DMS53 treated with DMSO at 0.1 percent for 48 hours (cell line): ENCODE results near the gene FAM177B.

Experiments used
- DNase-seq: peaks from one replicate; lab custom pipeline; 2025; ENCODE audit not compliant: unreplicated experiment; lab: John Stamatoyannopoulos, UW

The FAM177B gene

GRCh38 chr1:222784916-222785315 is 47.9 kb downstream of the FAM177B start:
- DNase-seq, result peak; percentile 71

GRCh38 chr1:222785529-222785928 is 48.5 kb downstream of the FAM177B start:
- no peak for DNase-seq

- DNase-seq, result no peak
Measured at GRCh38 chr1:222786121-222786520, 49.1 kb downstream of the FAM177B start.

GRCh38 chr1:222787729-222788128 is 50.7 kb downstream of the FAM177B start:
- DNase-seq, result no peak

- no peak for DNase-seq
Measured at GRCh38 chr1:222788402-222789156, 51.6 kb downstream of the FAM177B start.

- no peak for DNase-seq
Measured at GRCh38 chr1:222790115-222790514, 53.1 kb downstream of the FAM177B start.

GRCh38 chr1:222790520-222790919 is 53.5 kb downstream of the FAM177B start:
- no peak for DNase-seq

GRCh38 chr1:222791006-222791710 is 54.2 kb downstream of the FAM177B start:
- no peak for DNase-seq

- peak; percentile 28 for DNase-seq
Measured at GRCh38 chr1:222792744-222793143, 55.7 kb downstream of the FAM177B start.

GRCh38 chr1:222794656-222795474 is 57.9 kb downstream of the FAM177B start:
- no peak for DNase-seq

- DNase-seq, result peak; percentile 52
Measured at GRCh38 chr1:222798116-222798515, 61.1 kb downstream of the FAM177B start.

GRCh38 chr1:222798975-222799374 is 62.0 kb downstream of the FAM177B start:
- DNase-seq, result no peak
